Activated CD8-positive, alpha-beta T cell treated with anti-CD3 and anti-CD28 coated beads, Interleukin-2, amount 10 ng/mL, durations not matched to agents 7 days and 5 days (primary cell): ENCODE measurements around the gene TRPM3. TPM values are rescaled to one million over a fixed set of nuclear protein-coding genes. Genes with fewer than 3 reads are reported as not detected.

ENCODE experiments used
- ATAC-seq: fragments of 150-1000 bp; cut with Tn5 transposase; one replicate; pipeline ENCODE4 v1.10.0; 2021; ENCODE audit warnings: moderate library complexity
- CTCF ChIA-PET: fragments of 350-600 bp; sonication (Branson Sonifier 250); formaldehyde crosslinking; loops from one replicate; lab custom pipeline; 2021; ENCODE audit warnings: antibody characterized with exemption; lab: Charles Lee
- POLR2A ChIA-PET: fragments of 350-600 bp; sonication (Branson Sonifier 250); formaldehyde crosslinking; loops from one replicate; lab custom pipeline; 2021; ENCODE audit warnings: antibody characterized with exemption; lab: Charles Lee
- DNase-seq: peaks from one replicate; pipeline ENCODE4 v3.0.0-alpha.2; 2020
- H3K27ac Mint-ChIP-seq: one replicate; pipeline ENCODE4 v1.8.0; 2021; ENCODE audit warnings: mild to moderate bottlenecking, mixed read lengths
- H3K27me3 Mint-ChIP-seq: one replicate; pipeline ENCODE4 v1.8.0; 2021; ENCODE audit warnings: low read depth, mixed read lengths
- H3K36me3 Mint-ChIP-seq: one replicate; pipeline ENCODE4 v1.8.0; 2021; ENCODE audit warnings: low read depth, mixed read lengths
- H3K4me1 Mint-ChIP-seq: one replicate; pipeline ENCODE4 v1.8.0; 2021; ENCODE audit warnings: low read depth, mixed read lengths
- H3K4me3 Mint-ChIP-seq: one replicate; pipeline ENCODE4 v1.8.0; 2021; ENCODE audit warnings: mild to moderate bottlenecking, mixed read lengths
- H3K9me3 Mint-ChIP-seq: one replicate; pipeline ENCODE4 v1.8.0; 2022; ENCODE audit warnings: mixed read lengths; ENCODE audit not compliant: insufficient read depth
- total RNA-seq, 2 experiments: library from RNA; stranded (reverse); gene quantifications; one replicate each; pipeline ENCODE4 v1.2.3, GENCODE V29; 2021

Gene TRPM3
- total RNA-seq, 2 experiments from 2014 or later, result not detected

- ChIA-PET CTCF (no interaction called here), POLR2A (no interaction called here)
- Mint-ChIP-seq H3K4me3 (no peak overlapping the region), H3K4me1 (no peaks in the 10 kb centered on the region), H3K27me3 (no peaks in the 10 kb centered on the region), H3K36me3 (no peaks in the 10 kb centered on the region), H3K27ac (no peak overlapping the region), H3K9me3 (no peaks in the 10 kb centered on the region)
- no peak for ATAC-seq
- DNase-seq, result no peak
Observed at GRCh38 chr9:71096421-71097108, 24.9 kb downstream of the TRPM3 start.

- ChIA-PET POLR2A (no interaction called here), CTCF (no interaction called here)
- DNase-seq (no peak), ATAC-seq (no peak)
- no peak overlapping the region for H3K27ac Mint-ChIP-seq
- no peaks in the 10 kb centered on the region for H3K27me3 Mint-ChIP-seq
- H3K36me3 Mint-ChIP-seq, result no peaks in the 10 kb centered on the region
- H3K4me3 Mint-ChIP-seq, result no peak overlapping the region
- H3K9me3 Mint-ChIP-seq, result no peaks in the 10 kb centered on the region
- H3K4me1 Mint-ChIP-seq, result no peaks in the 10 kb centered on the region
Observed at GRCh38 chr9:71094708-71095251, 26.6 kb downstream of the TRPM3 start.

- Mint-ChIP-seq H3K27ac (no peak overlapping the region), H3K4me3 (no peak overlapping the region), H3K9me3 (no peaks in the 10 kb centered on the region), H3K36me3 (no peaks in the 10 kb centered on the region), H3K4me1 (no peaks in the 10 kb centered on the region), H3K27me3 (no peaks in the 10 kb centered on the region)
- DNase-seq, result no peak
- CTCF ChIA-PET, result no interaction called here
- POLR2A ChIA-PET, result no interaction called here
- ATAC-seq, result no peak
Observed at GRCh38 chr9:71090896-71091295, 30.5 kb downstream of the TRPM3 start.

GRCh38 chr9:71079451-71079850 is 42.0 kb downstream of the TRPM3 start:
- CTCF ChIA-PET, result no interaction called here
- Mint-ChIP-seq H3K27ac (no peak overlapping the region), H3K4me3 (no peak overlapping the region), H3K36me3 (no peaks in the 10 kb centered on the region), H3K27me3 (no peaks in the 10 kb centered on the region), H3K9me3 (no peaks in the 10 kb centered on the region), H3K4me1 (no peaks in the 10 kb centered on the region)
- no peak for DNase-seq
- no peak for ATAC-seq
- POLR2A ChIA-PET, result no interaction called here

- no peak for ATAC-seq
- CTCF ChIA-PET, result no interaction called here
- H3K4me3 Mint-ChIP-seq, result no peak overlapping the region
- POLR2A ChIA-PET, result no interaction called here
- no peaks in the 10 kb centered on the region for H3K36me3 Mint-ChIP-seq
- H3K27ac Mint-ChIP-seq, result no peak overlapping the region
- no peak for DNase-seq
- H3K9me3 Mint-ChIP-seq, result no peaks in the 10 kb centered on the region
- H3K27me3 Mint-ChIP-seq, result no peaks in the 10 kb centered on the region
- no peaks in the 10 kb centered on the region for H3K4me1 Mint-ChIP-seq
Observed at GRCh38 chr9:71076096-71076495, 45.3 kb downstream of the TRPM3 start.

- CTCF ChIA-PET, result no interaction called here
- no peaks in the 10 kb centered on the region for H3K9me3 Mint-ChIP-seq
- POLR2A ChIA-PET, result no interaction called here
Observed at GRCh38 chr9:71073494-71073893, 47.9 kb downstream of the TRPM3 start.

GRCh38 chr9:71072587-71072986 is 48.8 kb downstream of the TRPM3 start:
- H3K9me3 Mint-ChIP-seq, result no peaks in the 10 kb centered on the region

More at GRCh38 chr9:71073494-71073893, 47.9 kb downstream of the TRPM3 start:
- H3K4me3 Mint-ChIP-seq, result no peak overlapping the region
- no peak overlapping the region for H3K27ac Mint-ChIP-seq
- ATAC-seq (no peak), DNase-seq (no peak)
- H3K36me3 Mint-ChIP-seq, result no peaks in the 10 kb centered on the region
- no peaks in the 10 kb centered on the region for H3K27me3 Mint-ChIP-seq
- no peaks in the 10 kb centered on the region for H3K4me1 Mint-ChIP-seq

GRCh38 chr9:71071633-71072032 is 49.8 kb downstream of the TRPM3 start:
- ChIA-PET CTCF (no interaction called here), POLR2A (no interaction called here)
- Mint-ChIP-seq H3K27me3 (no peaks in the 10 kb centered on the region), H3K27ac (no peak overlapping the region), H3K9me3 (no peaks in the 10 kb centered on the region), H3K36me3 (no peaks in the 10 kb centered on the region), H3K4me3 (no peak overlapping the region), H3K4me1 (no peaks in the 10 kb centered on the region)
- ATAC-seq, result no peak
- no peak for DNase-seq

More at GRCh38 chr9:71072587-71072986, 48.8 kb downstream of the TRPM3 start:
- DNase-seq (no peak), ATAC-seq (no peak)
- ChIA-PET POLR2A (no interaction called here), CTCF (no interaction called here)
- no peak overlapping the region for H3K27ac Mint-ChIP-seq
- H3K4me3 Mint-ChIP-seq, result no peak overlapping the region
- H3K4me1 Mint-ChIP-seq, result no peaks in the 10 kb centered on the region
- H3K36me3 Mint-ChIP-seq, result no peaks in the 10 kb centered on the region
- H3K27me3 Mint-ChIP-seq, result no peaks in the 10 kb centered on the region

- POLR2A ChIA-PET, result no interaction called here
- Mint-ChIP-seq H3K27ac (no peak overlapping the region), H3K9me3 (no peaks in the 10 kb centered on the region), H3K4me3 (no peak overlapping the region), H3K27me3 (no peaks in the 10 kb centered on the region), H3K36me3 (no peaks in the 10 kb centered on the region), H3K4me1 (no peaks in the 10 kb centered on the region)
- ATAC-seq (no peak), DNase-seq (no peak)
- CTCF ChIA-PET, result no interaction called here
Observed at GRCh38 chr9:71058660-71059059, 62.8 kb downstream of the TRPM3 start.

- no peaks in the 10 kb centered on the region for H3K36me3 Mint-ChIP-seq
Observed at GRCh38 chr9:71052287-71052686, 69.1 kb downstream of the TRPM3 start.

GRCh38 chr9:71048280-71048679 is 73.1 kb downstream of the TRPM3 start:
- Mint-ChIP-seq H3K9me3 (no peaks in the 10 kb centered on the region), H3K27me3 (no peaks in the 10 kb centered on the region), H3K27ac (no peak overlapping the region), H3K36me3 (no peaks in the 10 kb centered on the region), H3K4me1 (no peaks in the 10 kb centered on the region), H3K4me3 (no peak overlapping the region)
- ChIA-PET CTCF (no interaction called here), POLR2A (no interaction called here)
- DNase-seq (no peak), ATAC-seq (no peak)

More at GRCh38 chr9:71052287-71052686, 69.1 kb downstream of the TRPM3 start:
- H3K9me3 Mint-ChIP-seq, result no peaks in the 10 kb centered on the region
- no peak overlapping the region for H3K27ac Mint-ChIP-seq
- H3K27me3 Mint-ChIP-seq, result no peaks in the 10 kb centered on the region
- H3K4me1 Mint-ChIP-seq, result no peaks in the 10 kb centered on the region
- ChIA-PET CTCF (no interaction called here), POLR2A (no interaction called here)
- no peak for DNase-seq
- H3K4me3 Mint-ChIP-seq, result no peak overlapping the region
- no peak for ATAC-seq

- no peak overlapping the region for H3K27ac Mint-ChIP-seq
- H3K36me3 Mint-ChIP-seq, result no peaks in the 10 kb centered on the region
- no peaks in the 10 kb centered on the region for H3K9me3 Mint-ChIP-seq
- no peaks in the 10 kb centered on the region for H3K4me1 Mint-ChIP-seq
- H3K27me3 Mint-ChIP-seq, result no peaks in the 10 kb centered on the region
- POLR2A ChIA-PET, result no interaction called here
- DNase-seq (no peak), ATAC-seq (no peak)
- CTCF ChIA-PET, result no interaction called here
- no peak overlapping the region for H3K4me3 Mint-ChIP-seq
Observed at GRCh38 chr9:71042448-71042990, 78.9 kb downstream of the TRPM3 start.
